Astrocyte (in vitro differentiated cells and primary cell): ENCODE measurements around the gene KCNJ4. TPM values are rescaled to one million over a fixed set of nuclear protein-coding genes. Genes with fewer than 3 reads are reported as not detected.
"Not testable (repeated sequence)": the region's sequence is repeated elsewhere in the genome, so short reads cannot be mapped to it uniquely, and the experiment has no call there.

Experiments used
- DNase-seq: peaks from one replicate; pipeline ENCODE4 v3.0.0-alpha.2; 2010; ENCODE audit warnings: low read depth
- FAIRE-seq: peaks from 2 replicates; lab custom pipeline; 2011; peaks lifted over from hg19 to GRCh38; lab: Jason Lieb, UNC
- H2AFZ ChIP-seq: 2 replicates; pipeline ENCODE4 v1.6.0; 2012; ENCODE audit warnings: low read depth, low read length, inconsistent platforms
- H3K27ac ChIP-seq: 2 replicates; pipeline ENCODE4 v1.5.1; 2011; ENCODE audit warnings: low read depth, low read length, inconsistent platforms
- H3K27me3 ChIP-seq: 2 replicates; pipeline ENCODE4 v1.6.0; 2011; ENCODE audit warnings: low read length, inconsistent platforms; ENCODE audit not compliant: insufficient read depth
- H3K36me3 ChIP-seq: 2 replicates; pipeline ENCODE4 v1.5.1; 2011; ENCODE audit warnings: low read length, inconsistent platforms; ENCODE audit not compliant: insufficient read depth
- H3K4me1 ChIP-seq: 2 replicates; pipeline ENCODE4 v1.5.1; 2011; ENCODE audit warnings: low read length, inconsistent platforms; ENCODE audit not compliant: insufficient read depth
- H3K4me2 ChIP-seq: 2 replicates; pipeline ENCODE4 v1.6.0; 2012; ENCODE audit warnings: low read length, inconsistent platforms
- H3K4me3 ChIP-seq: 2 replicates; pipeline ENCODE4 v1.5.1; 2011; ENCODE audit warnings: low read depth, mild to moderate bottlenecking, low read length, inconsistent platforms; ENCODE audit not compliant: insufficient read depth
- H3K79me2 ChIP-seq: 2 replicates; pipeline ENCODE4 v1.6.0; 2012; ENCODE audit warnings: mild to moderate bottlenecking, low read length, inconsistent platforms; ENCODE audit not compliant: insufficient read depth
- H3K9ac ChIP-seq: 2 replicates; pipeline ENCODE4 v1.6.0; 2012; ENCODE audit warnings: mild to moderate bottlenecking, low read length, inconsistent platforms
- H3K9me3 ChIP-seq: 2 replicates; pipeline ENCODE4 v1.5.1; 2012; ENCODE audit warnings: low read depth, mild to moderate bottlenecking, low read length, inconsistent platforms; ENCODE audit not compliant: insufficient read depth
- H4K20me1 ChIP-seq: 2 replicates; pipeline ENCODE4 v1.6.0; 2012; ENCODE audit warnings: low read length, inconsistent platforms; ENCODE audit not compliant: insufficient read depth
- H3K27ac Mint-ChIP-seq: one replicate; pipeline ENCODE4 v1.8.0; 2021; ENCODE audit warnings: mild to moderate bottlenecking, mixed read lengths; ENCODE audit not compliant: unreplicated experiment
- H3K27me3 Mint-ChIP-seq: one replicate; pipeline ENCODE4 v1.8.0; 2021; ENCODE audit warnings: low read depth, mixed read lengths; ENCODE audit not compliant: unreplicated experiment
- H3K36me3 Mint-ChIP-seq: one replicate; pipeline ENCODE4 v1.8.0; 2021; ENCODE audit warnings: low read depth, mixed read lengths; ENCODE audit not compliant: unreplicated experiment
- H3K4me1 Mint-ChIP-seq: one replicate; pipeline ENCODE4 v1.8.0; 2021; ENCODE audit warnings: low read depth, mixed read lengths; ENCODE audit not compliant: unreplicated experiment
- H3K4me3 Mint-ChIP-seq: one replicate; pipeline ENCODE4 v1.8.0; 2021; ENCODE audit warnings: mild to moderate bottlenecking, moderate library complexity, mixed read lengths; ENCODE audit not compliant: unreplicated experiment
- H3K9me3 Mint-ChIP-seq: one replicate; pipeline ENCODE4 v1.8.0; 2021; ENCODE audit warnings: mild to moderate bottlenecking, mixed read lengths; ENCODE audit not compliant: unreplicated experiment
- CTCF ChIP-seq: IDR thresholded peaks from 2 replicates; pipeline ENCODE4 v1.5.1; 2011; ENCODE audit warnings: low read depth, mild to moderate bottlenecking, inconsistent platforms, low read length, moderate library complexity; ENCODE audit not compliant: insufficient read depth
- EZH2 ChIP-seq: IDR thresholded peaks from 2 replicates; pipeline ENCODE4 v1.6.1; 2012; ENCODE audit warnings: mild to moderate bottlenecking, low read length, inconsistent platforms; ENCODE audit not compliant: insufficient read depth
- total RNA-seq: library from RNA; stranded (reverse); gene quantifications from 2 replicates; pipeline ENCODE4 v1.2.1, GENCODE V29; 2021

The KCNJ4 gene
- total RNA-seq, 1 donor from 2014 or later, result 0.30 TPM

- H4K20me1 ChIP-seq, result no peaks in the 10 kb centered on the region
- Mint-ChIP-seq H3K4me1 (no peaks in the 10 kb centered on the region), H3K9me3 (no peaks in the 10 kb centered on the region), H3K27me3 (peaks cover 4% of the 10 kb centered on the region), H3K36me3 (no peaks in the 10 kb centered on the region), H3K27ac (no peak overlapping the region), H3K4me3 (no peak overlapping the region)
- H3K79me2 ChIP-seq, result peaks cover 13% of the 10 kb centered on the region
- H3K27me3 ChIP-seq, result no peaks in the 10 kb centered on the region
- H3K4me1 ChIP-seq, result peaks cover 8% of the 10 kb centered on the region
- H3K27ac ChIP-seq, result no peak overlapping the region
- H3K9me3 ChIP-seq, result no peaks in the 10 kb centered on the region
- no peak overlapping the region for H3K4me3 ChIP-seq
- H3K36me3 ChIP-seq, result no peaks in the 10 kb centered on the region
- no peak overlapping the region for H3K4me2 ChIP-seq
- H3K9ac ChIP-seq, result no peak overlapping the region
- TF ChIP-seq CTCF (no peak), EZH2 (no peak)
- H2AFZ ChIP-seq, result no peak overlapping the region
- FAIRE-seq (no peak), DNase-seq (no peak)
Observed at GRCh38 chr22:38401336-38402084, 53.5 kb downstream of the KCNJ4 start.

GRCh38 chr22:38400256-38400655 lies 54.7 kb downstream of the KCNJ4 start:
- FAIRE-seq, result peak; percentile 45
- not testable (repeated sequence) for H3K36me3 Mint-ChIP-seq, H3K9ac ChIP-seq, H3K4me1 Mint-ChIP-seq, H3K27me3 ChIP-seq, H3K4me3 ChIP-seq, H3K4me1 ChIP-seq, H3K4me2 ChIP-seq, H2AFZ ChIP-seq, H3K27me3 Mint-ChIP-seq, H3K36me3 ChIP-seq, H3K27ac ChIP-seq, DNase-seq, H3K27ac Mint-ChIP-seq, H3K9me3 ChIP-seq, H4K20me1 ChIP-seq, H3K4me3 Mint-ChIP-seq, H3K9me3 Mint-ChIP-seq
- peaks cover 22% of the 10 kb centered on the region for H3K79me2 ChIP-seq

- H3K4me3 Mint-ChIP-seq, result peak overlapping the region; percentile 86
- TF ChIP-seq EZH2, result no peak
- TF ChIP-seq CTCF, result no peak
- H3K4me1 ChIP-seq, result peaks cover 7% of the 10 kb centered on the region
- H3K36me3 ChIP-seq, result no peaks in the 10 kb centered on the region
- peak overlapping the region; percentile 75 for H2AFZ ChIP-seq
- no peaks in the 10 kb centered on the region for H3K36me3 Mint-ChIP-seq
- peaks cover 4% of the 10 kb centered on the region for H3K27me3 Mint-ChIP-seq
- H3K27ac Mint-ChIP-seq, result no peak overlapping the region
- no peaks in the 10 kb centered on the region for H3K27me3 ChIP-seq
- H3K79me2 ChIP-seq, result peaks cover 33% of the 10 kb centered on the region
- peak overlapping the region; percentile 33 for H3K27ac ChIP-seq
- DNase-seq (peak; percentile 33), FAIRE-seq (no peak)
- no peaks in the 10 kb centered on the region for H3K9me3 Mint-ChIP-seq
- peak overlapping the region; percentile 73 for H3K4me3 ChIP-seq
- H3K9ac ChIP-seq, result peak overlapping the region; percentile 83
- H3K9me3 ChIP-seq, result no peaks in the 10 kb centered on the region
- peaks cover 15% of the 10 kb centered on the region for H3K4me1 Mint-ChIP-seq
- H3K4me2 ChIP-seq, result peak overlapping the region; percentile 93
- H4K20me1 ChIP-seq, result peaks cover 4% of the 10 kb centered on the region
Observed at GRCh38 chr22:38398609-38399461, 56.2 kb downstream of the KCNJ4 start.

GRCh38 chr22:38398181-38398608 lies 56.8 kb downstream of the KCNJ4 start:
- Histone ChIP-seq H3K4me3 (peak overlapping the region; percentile 65), H3K27ac (peak overlapping the region; percentile 33), H3K79me2 (peaks cover 36% of the 10 kb centered on the region), H2AFZ (peak overlapping the region; percentile 26), H3K9ac (peak overlapping the region; percentile 71), H3K4me2 (peak overlapping the region; percentile 88)
- not testable (repeated sequence) for H3K36me3 ChIP-seq, H3K9me3 ChIP-seq, H3K4me1 ChIP-seq, H3K36me3 Mint-ChIP-seq, H3K27me3 Mint-ChIP-seq, H3K27me3 ChIP-seq, H4K20me1 ChIP-seq, H3K9me3 Mint-ChIP-seq, DNase-seq, FAIRE-seq, H3K27ac Mint-ChIP-seq
- Mint-ChIP-seq H3K4me3 (peak overlapping the region; percentile 82), H3K4me1 (peaks cover 22% of the 10 kb centered on the region)
